Activated CD4-positive, alpha-beta T cell treated with anti-CD3 and anti-CD28 coated beads for 36 hours (primary cell): ENCODE results near the gene HORMAD2. TPM values are rescaled to one million over a fixed set of nuclear protein-coding genes. Genes with fewer than 3 reads are reported as not detected.
A peak's percentile ranks its signal among the peaks of the same experiment; 100 is the strongest.
"Not testable (repeated sequence)": the region's sequence is repeated elsewhere in the genome, so short reads cannot be mapped to it uniquely, and the experiment has no call there.

Source experiments
- ATAC-seq: fragments of 200-7000 bp; cut with Tn5 transposase; one replicate; pipeline ENCODE4 v1.10.0; 2021; ENCODE audit warnings: mild to moderate bottlenecking, moderate library complexity
- CTCF ChIA-PET: fragments of 350-600 bp; sonication (Branson Sonifier 250); formaldehyde crosslinking; loops from one replicate; lab custom pipeline; 2021; ENCODE audit warnings: antibody characterized with exemption; lab: Charles Lee
- POLR2A ChIA-PET: fragments of 350-600 bp; sonication (Branson Sonifier 250); formaldehyde crosslinking; loops from one replicate; lab custom pipeline; 2021; ENCODE audit warnings: antibody characterized with exemption, inconsistent platforms; lab: Charles Lee
- DNase-seq: peaks from one replicate; pipeline ENCODE4 v3.0.0-alpha.2; 2020
- H3K27ac Mint-ChIP-seq: one replicate; pipeline ENCODE4 v1.8.0; 2021; ENCODE audit warnings: mixed read lengths
- H3K27me3 Mint-ChIP-seq: one replicate; pipeline ENCODE4 v1.8.0; 2021; ENCODE audit warnings: mixed read lengths
- H3K36me3 Mint-ChIP-seq: one replicate; pipeline ENCODE4 v1.8.0; 2021; ENCODE audit warnings: low read depth, mixed read lengths
- H3K4me1 Mint-ChIP-seq: one replicate; pipeline ENCODE4 v1.8.0; 2021; ENCODE audit warnings: mixed read lengths
- H3K4me3 Mint-ChIP-seq: one replicate; pipeline ENCODE4 v1.8.0; 2021; ENCODE audit warnings: mild to moderate bottlenecking, moderate library complexity, mixed read lengths
- H3K9me3 Mint-ChIP-seq: one replicate; pipeline ENCODE4 v1.8.0; 2021; ENCODE audit warnings: low read depth, mixed read lengths
- intact Hi-C, 2 experiments: fragments of 100-400 bp; cut with DNase I in 1 of 2; cut with micrococcal nuclease in 1 of 2; formaldehyde crosslinking; loops; one replicate each; pipeline versions ENCODE4 v1.14.2 to v1.15.1; 2022 to 2024; cut with DNase I, micrococcal nuclease
- total RNA-seq, 2 experiments: library from RNA; stranded (reverse); gene quantifications; one replicate each; pipeline ENCODE4 v1.2.3, GENCODE V29; 2021

Gene HORMAD2
- total RNA-seq, 2 experiments from 2014 or later = not detected

- intact Hi-C loops = loop anchor here in 1 of 2 experiments (5.0 kb wide), 2 partner anchors 36 to 39 kb away; no protein-coding TSS in a partner anchor
- ATAC-seq (no peak), DNase-seq (no peak)
- Mint-ChIP-seq H3K36me3 (no peaks in the 10 kb centered on the region), H3K27ac (peak overlapping the region; percentile 42), H3K4me3 (no peak overlapping the region), H3K27me3 (no peaks in the 10 kb centered on the region), H3K9me3 (no peaks in the 10 kb centered on the region), H3K4me1 (peaks cover 44% of the 10 kb centered on the region)
- ChIA-PET CTCF (interaction anchor here (0.9 kb wide), 1 partner anchor 88 kb away, joined by 3 read pairs; no protein-coding TSS in a partner anchor), POLR2A (interaction anchor here (0.6 to 0.8 kb wide), 3 partner anchors 34 to 46 kb away, joined by 3 to 8 read pairs (median 3); no protein-coding TSS in a partner anchor)
These were observed 118.0 kb downstream of the HORMAD2 start for GRCh38 chr22:30198152-30198825.

- no peak for DNase-seq
- POLR2A ChIA-PET = interaction anchor here (0.8 kb wide), 1 partner anchor 45 kb away, joined by 3 read pairs; no protein-coding TSS in a partner anchor
These were observed 118.7 kb downstream of the HORMAD2 start for GRCh38 chr22:30198921-30199320.

GRCh38 chr22:30200905-30201304 lies 120.6 kb downstream of the HORMAD2 start:
- DNase-seq, POLR2A ChIA-PET, H3K27ac Mint-ChIP-seq, H3K9me3 Mint-ChIP-seq, H3K27me3 Mint-ChIP-seq, H3K4me3 Mint-ChIP-seq, intact Hi-C loops, ATAC-seq, H3K36me3 Mint-ChIP-seq: not testable (repeated sequence)
- CTCF ChIA-PET = interaction anchor here (0.6 kb wide), 1 partner anchor 17 kb away, joined by 3 read pairs; no protein-coding TSS in a partner anchor
- H3K4me1 Mint-ChIP-seq = peaks cover 33% of the 10 kb centered on the region

More at GRCh38 chr22:30198921-30199320, 118.7 kb downstream of the HORMAD2 start:
- no peaks in the 10 kb centered on the region for H3K27me3 Mint-ChIP-seq
- intact Hi-C loops = loop anchor here in 1 of 2 experiments (5.0 kb wide), 2 partner anchors 37 to 38 kb away; no protein-coding TSS in a partner anchor
- CTCF ChIA-PET = interaction anchor here (0.9 to 1.4 kb wide), 2 partner anchors 13 to 87 kb away, joined by 3 read pairs; no protein-coding TSS in a partner anchor
- no peak overlapping the region for H3K4me3 Mint-ChIP-seq
- H3K36me3 Mint-ChIP-seq = no peaks in the 10 kb centered on the region
- peak; percentile 18 for ATAC-seq
- no peaks in the 10 kb centered on the region for H3K9me3 Mint-ChIP-seq
- H3K4me1 Mint-ChIP-seq = peaks cover 44% of the 10 kb centered on the region
- H3K27ac Mint-ChIP-seq = peak overlapping the region; percentile 42

GRCh38 chr22:30201945-30202344 lies 121.7 kb downstream of the HORMAD2 start:
- intact Hi-C loops = no loop called here
- Mint-ChIP-seq H3K36me3 (no peaks in the 10 kb centered on the region), H3K4me1 (peaks cover 23% of the 10 kb centered on the region), H3K4me3 (no peak overlapping the region), H3K27me3 (no peaks in the 10 kb centered on the region), H3K9me3 (no peaks in the 10 kb centered on the region), H3K27ac (no peak overlapping the region)
- POLR2A ChIA-PET = no interaction called here
- ATAC-seq = no peak
- CTCF ChIA-PET = interaction anchor here (0.6 to 1.2 kb wide), 3 partner anchors 23 to 29 kb away, joined by 3 to 5 read pairs (median 5); no protein-coding TSS in a partner anchor
- DNase-seq = no peak

DNA sequence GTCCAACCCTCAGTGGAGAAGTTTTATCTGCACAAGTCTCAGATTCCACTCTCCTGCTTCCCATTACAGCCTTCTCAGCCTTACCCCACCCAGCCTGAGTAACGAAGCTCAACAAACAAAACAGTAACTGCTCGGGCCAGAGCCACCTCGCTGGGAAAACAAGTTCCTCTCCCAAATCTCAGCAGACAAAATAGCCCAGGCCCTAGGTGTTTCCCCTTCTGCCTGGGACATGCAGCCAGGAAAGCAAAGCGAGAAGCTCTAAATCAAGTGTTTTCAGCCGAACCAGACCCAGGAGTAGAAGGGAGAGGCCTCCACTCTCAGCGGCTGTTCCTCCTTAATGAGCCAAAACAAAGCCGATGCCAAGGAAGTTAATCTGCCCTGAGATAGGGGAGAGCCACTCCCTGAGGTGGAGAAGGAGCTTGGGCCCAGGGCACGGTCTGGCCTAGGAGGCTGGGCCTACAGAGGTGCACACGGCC lies 122.3 kb downstream of the HORMAD2 start:
- POLR2A ChIA-PET = no interaction called here
- CTCF ChIA-PET = interaction anchor here (1.2 kb wide), 1 partner anchor 24 kb away, joined by 5 read pairs; no protein-coding TSS in a partner anchor
- H3K27ac Mint-ChIP-seq = no peak overlapping the region

GRCh38 chr22:30204015-30204741 lies 123.9 kb downstream of the HORMAD2 start:
- Mint-ChIP-seq H3K4me1 (peaks cover 5% of the 10 kb centered on the region), H3K4me3 (no peak overlapping the region), H3K27me3 (no peaks in the 10 kb centered on the region), H3K27ac (no peak overlapping the region), H3K36me3 (no peaks in the 10 kb centered on the region), H3K9me3 (no peaks in the 10 kb centered on the region)
- ChIA-PET CTCF (interaction anchor here (1.4 kb wide), 1 partner anchor 9 kb away, joined by 5 read pairs; no protein-coding TSS in a partner anchor), POLR2A (no interaction called here)
- no peak for DNase-seq
- intact Hi-C loops = no loop called here
- no peak for ATAC-seq

More for the DNA sequence above, 122.3 kb downstream of the HORMAD2 start:
- Mint-ChIP-seq H3K27me3 (no peaks in the 10 kb centered on the region), H3K9me3 (no peaks in the 10 kb centered on the region), H3K4me1 (peaks cover 17% of the 10 kb centered on the region), H3K36me3 (no peaks in the 10 kb centered on the region), H3K4me3 (no peak overlapping the region)
- intact Hi-C loops = no loop called here
- ATAC-seq (no peak), DNase-seq (no peak)

GRCh38 chr22:30204742-30205111 lies 124.5 kb downstream of the HORMAD2 start:
- Mint-ChIP-seq H3K36me3 (no peaks in the 10 kb centered on the region), H3K4me1 (no peaks in the 10 kb centered on the region), H3K27ac (no peak overlapping the region), H3K9me3 (no peaks in the 10 kb centered on the region), H3K4me3 (no peak overlapping the region), H3K27me3 (no peaks in the 10 kb centered on the region)
- intact Hi-C loops = no loop called here
- POLR2A ChIA-PET = no interaction called here
- CTCF ChIA-PET = interaction anchor here (1.4 kb wide), 1 partner anchor 9 kb away, joined by 5 read pairs; no protein-coding TSS in a partner anchor
- no peak for ATAC-seq
- no peak for DNase-seq

GRCh38 chr22:30205281-30206115 lies 125.2 kb downstream of the HORMAD2 start:
- Mint-ChIP-seq H3K27ac (peak overlapping the region; percentile 38), H3K4me1 (no peaks in the 10 kb centered on the region), H3K4me3 (no peak overlapping the region), H3K9me3 (no peaks in the 10 kb centered on the region), H3K36me3 (no peaks in the 10 kb centered on the region), H3K27me3 (no peaks in the 10 kb centered on the region)
- intact Hi-C loops = no loop called here
- DNase-seq (no peak), ATAC-seq (no peak)
- POLR2A ChIA-PET = no interaction called here
- CTCF ChIA-PET = interaction anchor here (1.4 kb wide), 1 partner anchor 10 kb away, joined by 5 read pairs; no protein-coding TSS in a partner anchor

- Mint-ChIP-seq H3K4me1 (no peaks in the 10 kb centered on the region), H3K27me3 (no peaks in the 10 kb centered on the region), H3K9me3 (no peaks in the 10 kb centered on the region), H3K27ac (no peak overlapping the region), H3K36me3 (no peaks in the 10 kb centered on the region), H3K4me3 (no peak overlapping the region)
- ChIA-PET POLR2A (no interaction called here), CTCF (interaction anchor here (0.6 kb wide), 1 partner anchor 8 kb away, joined by 3 read pairs; no protein-coding TSS in a partner anchor)
- intact Hi-C loops = no loop called here
- ATAC-seq (no peak), DNase-seq (no peak)
These were observed 126.7 kb downstream of the HORMAD2 start for GRCh38 chr22:30206944-30207343.

- H3K4me3 Mint-ChIP-seq = no peak overlapping the region
- peaks cover 13% of the 10 kb centered on the region for H3K4me1 Mint-ChIP-seq
- intact Hi-C loops = no loop called here
- DNase-seq (no peak), ATAC-seq (no peak)
- H3K27ac Mint-ChIP-seq = no peak overlapping the region
- POLR2A ChIA-PET = interaction anchor here (0.7 kb wide), 1 partner anchor 30 kb away, joined by 3 read pairs; no protein-coding TSS in a partner anchor
- H3K27me3 Mint-ChIP-seq = no peaks in the 10 kb centered on the region
- no peaks in the 10 kb centered on the region for H3K36me3 Mint-ChIP-seq
- CTCF ChIA-PET = interaction anchor here (0.8 kb wide), 1 partner anchor 30 kb away, joined by 3 read pairs; no protein-coding TSS in a partner anchor
- H3K9me3 Mint-ChIP-seq = no peaks in the 10 kb centered on the region
These were observed 128.7 kb downstream of the HORMAD2 start for GRCh38 chr22:30208631-30209603.
